Neural cell (in vitro differentiated cells): Measurements from ENCODE around the gene NT5DC2. TPM values are rescaled to one million over a fixed set of nuclear protein-coding genes. Genes with fewer than 3 reads are reported as not detected.

Source experiments
- H2AFZ ChIP-seq: fragments of 200-600, 300-800 bp; sonication (generic), shearing (Covaris generic); 2 replicates; pipeline ENCODE4 v1.6.0; 2014; ENCODE audit warnings: low read depth, mild to moderate bottlenecking, antibody characterized with exemption, low read length, moderate library complexity
- H3F3A ChIP-seq: fragments of 200-600 bp; shearing (Covaris generic); 2 replicates; pipeline ENCODE4 v1.6.1; 2016; ENCODE audit warnings: mild to moderate bottlenecking, moderate library complexity, mixed read lengths, antibody characterized with exemption, low read length; ENCODE audit not compliant: insufficient read depth, poor library complexity, severe bottlenecking
- H3K27ac ChIP-seq: fragments of 200-600, 300-800 bp; sonication (generic), shearing (Covaris generic); 2 replicates; pipeline ENCODE4 v1.5.1; 2014; ENCODE audit warnings: mild to moderate bottlenecking, low read length, moderate library complexity
- H3K27me3 ChIP-seq: fragments of 300-800, 200-600 bp; sonication (generic), shearing (Covaris generic); 2 replicates; pipeline ENCODE4 v1.6.0; 2014; ENCODE audit warnings: mild to moderate bottlenecking, low read depth, low read length, moderate library complexity; ENCODE audit not compliant: insufficient read depth
- H3K36me3 ChIP-seq: fragments of 300-800, 200-600 bp; sonication (generic), shearing (Covaris generic); 2 replicates; pipeline ENCODE4 v1.5.1; 2014; ENCODE audit warnings: mild to moderate bottlenecking, antibody characterized with exemption, low read length, moderate library complexity; ENCODE audit not compliant: insufficient read depth
- H3K4me2 ChIP-seq: fragments of 300-800, 200-600 bp; sonication (generic), shearing (Covaris generic); 2 replicates; pipeline ENCODE4 v1.6.0; 2014; ENCODE audit warnings: mild to moderate bottlenecking, low read length
- H3K4me3 ChIP-seq: fragments of 300-800, 200-600 bp; sonication (generic), shearing (Covaris generic); 2 replicates; pipeline ENCODE4 v1.5.1; 2014; ENCODE audit warnings: mild to moderate bottlenecking, low read length, moderate library complexity
- H3K79me2 ChIP-seq: fragments of 200-600 bp; shearing (Covaris generic); replicated peaks from 2 replicates; pipeline ENCODE4 v1.6.0; 2014; ENCODE audit warnings: mild to moderate bottlenecking, low read length, moderate library complexity; ENCODE audit not compliant: insufficient read depth
- H3K9ac ChIP-seq: fragments of 300-800, 200-600 bp; sonication (generic), shearing (Covaris generic); 2 replicates; pipeline ENCODE4 v1.6.1; 2016; ENCODE audit warnings: mild to moderate bottlenecking, low read length, mixed read lengths
- H3K9me2 ChIP-seq: fragments of 200-600 bp; shearing (Covaris generic); 2 replicates; pipeline ENCODE4 v1.6.1; 2016; ENCODE audit warnings: mild to moderate bottlenecking, low read length, mixed read lengths; ENCODE audit not compliant: insufficient read depth
- H3K9me3 ChIP-seq: fragments of 200-600, 300-800 bp; sonication (generic), shearing (Covaris generic); 2 replicates; pipeline ENCODE4 v1.6.1; 2016; ENCODE audit warnings: mild to moderate bottlenecking, mixed run types, low read length, moderate library complexity, mixed read lengths
- H4K20me1 ChIP-seq: fragments of 200-600 bp; shearing (Covaris generic); 2 replicates; pipeline ENCODE4 v1.6.1; 2016; ENCODE audit warnings: mild to moderate bottlenecking, mixed run types; ENCODE audit not compliant: insufficient read depth
- CTCF ChIP-seq: fragments of 450-650 bp; IDR thresholded peaks from 2 replicates; pipeline ENCODE4 v1.5.1; 2014; ENCODE audit warnings: antibody characterized with exemption, mild to moderate bottlenecking, moderate library complexity; ENCODE audit not compliant: poor library complexity, severe bottlenecking
- RAD21 ChIP-seq: fragments of 450-650 bp; conservative IDR thresholded peaks from 2 replicates; pipeline ENCODE4 v1.6.1; 2014; ENCODE audit warnings: antibody characterized with exemption, mild to moderate bottlenecking, moderate library complexity
- REST ChIP-seq: IDR thresholded peaks from 2 replicates; pipeline ENCODE4 v1.6.1; 2012; ENCODE audit warnings: borderline replicate concordance
- TAF1 ChIP-seq: IDR thresholded peaks from 2 replicates; pipeline ENCODE4 v1.6.1; 2012; ENCODE audit warnings: low read depth
- polyA plus RNA-seq: library from polyadenylated mRNA; depleted of rRNA; stranded (reverse); fragments of >200 nt; gene quantifications from 2 replicates; pipeline ENCODE4 v1.2.3, GENCODE V29; 2014

Gene NT5DC2
- polyA plus RNA-seq, 1 donor from 2014 or later, result 35.1 TPM

GRCh38 chr3:52488746-52489145 is 44.9 kb downstream of the NT5DC2 start (continued):
- TF ChIP-seq REST, result no peak

- no peak overlapping the region for H3K4me2 ChIP-seq
Measured at GRCh38 chr3:52487788-52488691, 45.6 kb downstream of the NT5DC2 start.

More at GRCh38 chr3:52487788-52488691, 45.6 kb downstream of the NT5DC2 start:
- Histone ChIP-seq H3K36me3 (peaks cover 4% of the 10 kb centered on the region), H3F3A (no peaks in the 10 kb centered on the region), H3K27me3 (no peaks in the 10 kb centered on the region), H3K79me2 (no peaks in the 10 kb centered on the region), H2AFZ (no peak overlapping the region), H3K9ac (no peak overlapping the region), H3K27ac (no peak overlapping the region), H3K9me2 (no peaks in the 10 kb centered on the region), H3K4me3 (no peak overlapping the region), H3K9me3 (no peaks in the 10 kb centered on the region), H4K20me1 (no peaks in the 10 kb centered on the region)
- no peak for TF ChIP-seq TAF1
- no peak for TF ChIP-seq RAD21
- TF ChIP-seq REST, result no peak
- no peak for TF ChIP-seq CTCF
